Bone marrow (tissue), 2 donors: ENCODE measurements around the gene DNAJC8.

Experiments used
- DNase-seq, 2 donors: peaks; one replicate each; lab custom pipeline; 2025; lab: John Stamatoyannopoulos, UW

Gene DNAJC8

GRCh38 chr1:28200234-28200873, 32.5 kb downstream of the DNAJC8 start:
- no peak for DNase-seq

- DNase-seq = no peak
These were observed 33.2 kb downstream of the DNAJC8 start for GRCh38 chr1:28199328-28200233.

GRCh38 chr1:28197682-28198415, 35.0 kb downstream of the DNAJC8 start:
- DNase-seq = no peak

GRCh38 chr1:28196330-28196729, 36.5 kb downstream of the DNAJC8 start:
- no peak for DNase-seq

DNA sequence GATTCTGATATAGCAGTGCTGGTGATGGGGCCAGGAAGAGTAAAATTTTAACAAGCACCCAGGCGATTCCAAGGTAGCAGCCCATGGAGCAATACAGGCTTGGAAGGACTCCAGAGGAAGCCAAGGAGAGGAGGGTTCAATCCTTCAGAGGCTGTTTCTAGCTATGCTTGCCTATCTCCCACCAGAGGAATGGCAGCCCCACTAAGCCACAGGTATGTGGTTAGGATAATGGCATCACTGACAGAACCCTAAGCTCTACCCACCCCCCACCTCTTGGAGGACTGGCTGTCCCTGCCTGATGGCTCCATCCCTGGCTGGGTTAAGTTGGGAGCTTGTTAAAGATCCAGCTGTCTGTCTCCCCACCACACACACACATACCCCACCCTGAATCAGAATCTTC, 37.0 kb downstream of the DNAJC8 start:
- DNase-seq = no peak

- DNase-seq = no peak
These were observed 38.3 kb downstream of the DNAJC8 start for GRCh38 chr1:28194326-28195035.

DNA sequence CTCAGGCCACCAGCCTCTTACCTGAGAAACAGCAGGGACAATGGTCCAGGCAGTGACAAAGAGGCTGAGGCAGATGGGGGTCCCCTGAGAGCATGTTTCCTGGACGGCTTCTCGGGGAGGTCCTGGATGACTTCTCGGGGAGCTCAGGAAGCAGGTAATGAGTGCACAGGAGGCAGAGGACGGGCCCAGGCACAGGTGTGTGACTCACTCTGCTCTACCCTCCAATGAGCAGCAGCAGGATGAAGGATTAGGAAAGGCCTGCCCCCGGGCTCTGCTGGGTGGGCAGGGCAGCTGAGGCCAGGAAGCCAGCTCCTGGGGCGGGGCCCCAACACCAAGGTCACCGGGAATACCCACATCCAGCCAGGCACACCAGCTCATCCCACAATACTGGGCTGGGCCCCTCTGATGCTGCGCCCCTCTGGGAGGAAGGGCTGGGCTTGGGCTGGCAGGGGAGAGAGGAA, 39.1 kb downstream of the DNAJC8 start:
- DNase-seq = no peak

DNA sequence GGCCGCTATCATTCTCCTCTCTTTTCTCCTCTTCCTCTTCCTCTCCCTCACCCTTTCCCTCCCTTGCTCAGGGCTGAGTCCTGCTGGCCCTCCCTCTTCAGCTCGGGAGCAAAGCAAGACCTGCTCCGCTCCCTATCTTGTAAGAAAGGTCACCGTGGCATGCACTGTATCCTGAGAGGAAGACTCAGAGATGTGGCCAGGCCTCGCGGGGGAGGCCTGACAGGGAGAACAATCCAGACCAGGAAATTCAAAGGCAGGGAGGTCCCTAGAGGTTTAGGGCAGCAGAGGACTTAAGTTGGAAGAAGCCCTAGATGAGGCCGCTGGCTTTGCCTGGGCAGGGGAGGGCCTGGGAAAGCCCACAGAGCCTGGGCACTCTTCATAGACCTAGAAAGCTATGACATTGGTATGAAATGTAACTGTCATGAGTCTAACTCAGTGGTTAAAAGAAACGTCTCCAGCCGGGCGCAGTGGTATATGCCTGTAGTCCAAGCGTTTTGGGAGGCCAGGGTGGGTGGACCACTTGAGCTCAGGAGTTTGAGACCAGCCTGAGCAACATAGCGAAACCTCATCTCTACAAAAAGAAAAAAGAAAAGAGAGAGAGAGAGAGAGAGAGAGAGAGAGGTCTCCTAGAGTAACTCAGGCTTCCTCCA, 41.7 kb downstream of the DNAJC8 start:
- no peak for DNase-seq

- no peak for DNase-seq
These were observed 42.4 kb downstream of the DNAJC8 start for GRCh38 chr1:28190337-28190979.

GRCh38 chr1:28185071-28185470, 47.8 kb downstream of the DNAJC8 start:
- no peak for DNase-seq

- peak in 1 of 2 donors; percentile 17 for DNase-seq
These were observed 52.2 kb downstream of the DNAJC8 start for GRCh38 chr1:28180306-28181305.

- no peak for DNase-seq
These were observed 53.9 kb downstream of the DNAJC8 start for GRCh38 chr1:28178690-28179485.

- DNase-seq = peak; percentile 26 to 33
These were observed 56.0 kb downstream of the DNAJC8 start, which contains the start of gene PTAFR for GRCh38 chr1:28176492-28177470. Gene PTAFR, minus strand, starts transcription at chr1:28176690. Its CDS starts 25,669 bp downstream, at chr1:28151021.

GRCh38 chr1:28175955-28176485, 56.8 kb downstream of the DNAJC8 start:
- DNase-seq = no peak

- no peak for DNase-seq
These were observed 58.9 kb downstream of the DNAJC8 start for GRCh38 chr1:28173980-28174297.

DNA sequence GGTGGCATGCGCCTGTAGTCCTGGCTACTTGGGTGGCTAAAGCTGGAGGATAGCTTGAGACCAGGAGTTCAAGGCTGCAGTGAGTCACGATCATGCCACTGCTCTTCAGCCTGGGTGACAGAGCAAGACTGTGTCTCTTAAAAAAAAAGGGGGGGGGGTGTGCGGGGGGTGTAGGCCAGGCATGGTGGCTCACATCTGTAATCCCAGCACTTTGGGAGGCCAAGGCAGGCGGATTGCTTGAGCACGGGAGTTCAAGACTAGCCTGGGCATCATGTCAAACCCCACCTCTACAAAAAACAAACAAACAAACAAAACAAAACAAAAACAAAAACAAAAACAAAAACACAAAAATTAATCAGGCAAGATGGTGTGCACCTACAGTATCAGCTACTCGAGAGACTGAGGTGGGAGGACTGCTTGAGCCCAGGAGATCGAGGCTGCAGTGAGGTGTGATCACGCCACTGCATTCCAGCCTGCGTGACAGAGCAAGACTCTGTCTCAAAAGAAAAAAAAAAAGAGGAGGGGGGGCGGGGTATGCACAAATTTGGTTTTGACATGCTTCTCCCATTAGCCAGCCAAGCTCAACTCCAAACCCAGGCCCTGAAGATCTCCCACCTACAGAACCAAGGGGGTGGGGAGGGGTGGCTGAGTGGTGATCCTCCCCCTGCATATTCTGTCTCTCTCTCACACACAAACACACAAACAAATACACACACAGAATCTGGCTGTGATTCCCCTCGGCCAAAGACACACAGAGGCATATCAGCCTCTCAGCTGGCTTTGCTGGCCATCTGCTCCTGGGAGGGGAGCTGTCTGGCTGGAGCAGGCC, 59.5 kb downstream of the DNAJC8 start:
- peak in 1 of 2 donors; percentile 22 for DNase-seq
